Erythroblast (primary cell): ENCODE results near the gene RNF41.

Experiments
- GATA1 ChIP-seq: IDR thresholded peaks from 2 replicates; pipeline ENCODE4 v1.6.1; 2011; ENCODE audit warnings: low read depth, mild to moderate bottlenecking, control low read depth, low read length, moderate library complexity
- POLR2A ChIP-seq: IDR thresholded peaks from 2 replicates; pipeline ENCODE4 v1.6.1; 2011; ENCODE audit warnings: mild to moderate bottlenecking, low read length

- no peak for TF ChIP-seq POLR2A
- no peak for TF ChIP-seq GATA1
These were observed 36.5 kb upstream of the RNF41 start, which contains the start of gene ANKRD52 for GRCh38 chr12:56258068-56258819.
